HepG2 (cell line): ENCODE data around the gene ATP11A. TPM values are rescaled to one million over a fixed set of nuclear protein-coding genes. Genes with fewer than 3 reads are reported as not detected.

Source experiments
- ATAC-seq: fragments of 200-7000 bp; cut with Tn5 transposase; 3 replicates; pipeline ENCODE4 v1.9.1; 2020; ENCODE audit warnings: mild to moderate bottlenecking, moderate library complexity
- BruUV-seq: library from RNA; stranded (reverse); fragments of 400-500 nt; replicated peaks from 2 replicates; lab custom pipeline; 2021; lab: Mats Ljungman, UMichigan
- CTCF ChIA-PET: fragments of 300-600 bp; formaldehyde crosslinking; extraction: SDS; loops from one replicate; lab custom pipeline; 2021; ENCODE audit warnings: low total read pairs, inconsistent platforms, low intra/inter-chr PET ratio; lab: Yijun Ruan, JAX
- POLR2A ChIA-PET: fragments of 350-600 bp; sonication (Branson Sonifier 250); formaldehyde crosslinking; loops from one replicate; lab custom pipeline; 2020; ENCODE audit warnings: antibody characterized with exemption, inconsistent platforms; lab: Yijun Ruan, JAX
- DNase-seq: peaks from one replicate; pipeline ENCODE4 v3.0.0-alpha.2; 2015; ENCODE audit warnings: low spot score
- FAIRE-seq: peaks from 3 replicates; lab custom pipeline; 2011; peaks lifted over from hg19 to GRCh38; lab: Jason Lieb, UNC
- H2AFZ ChIP-seq: one replicate; pipeline ENCODE4 v1.6.1; 2011; ENCODE audit warnings: low read length, inconsistent platforms
- H3K27ac ChIP-seq: fragments of 300-600 bp; 3 replicates; pipeline ENCODE4 v1.8.0; 2011; ENCODE audit warnings: mixed run types, mild to moderate bottlenecking, mixed read lengths, low read length, inconsistent platforms; ENCODE audit not compliant: insufficient read depth; ENCODE audit errors: extremely low read length
- H3K27me3 ChIP-seq, 2 experiments: fragments of 200-600 bp in 1 of 2; 2 replicates in 1 of 2; 3 replicates in 1 of 2; pipeline versions ENCODE4 v1.6.0 to v1.8.0; 2011; ENCODE audit warnings: low read length in 2 of 2, mild to moderate bottlenecking in 2 of 2, moderate library complexity in 2 of 2, inconsistent platforms in 1 of 2; ENCODE audit not compliant: insufficient read depth in 2 of 2, control insufficient read depth in 1 of 2
- H3K36me3 ChIP-seq, 2 experiments: fragments of 200-600 bp in 1 of 2; replicated peaks in 1 of 2; 2 replicates in 1 of 2; 3 replicates in 1 of 2; pipeline versions ENCODE4 v1.5.1 to v1.8.0; 2011; ENCODE audit warnings: low read length in 2 of 2, inconsistent platforms in 1 of 2; ENCODE audit not compliant: insufficient read depth in 2 of 2, control insufficient read depth in 1 of 2
- H3K4me1 ChIP-seq: 2 replicates; pipeline ENCODE4 v1.5.1; 2012; ENCODE audit warnings: low read length, inconsistent platforms; ENCODE audit not compliant: insufficient read depth
- H3K4me2 ChIP-seq: 2 replicates; pipeline ENCODE4 v1.6.0; 2011; ENCODE audit warnings: low read depth, low read length, inconsistent platforms
- H3K4me3 ChIP-seq, 3 experiments: fragments of 200-600 bp in 1 of 3; sonication (generic), shearing (Covaris generic) in 1 of 3; replicated peaks in 1 of 3; 2 replicates each; pipeline ENCODE4 v1.5.1; 2011 to 2016; ENCODE audit warnings: low read length in 3 of 3, inconsistent platforms in 2 of 3, low read depth in 2 of 3, mild to moderate bottlenecking in 2 of 3, control low read depth in 1 of 3, mixed read lengths in 1 of 3; ENCODE audit not compliant: insufficient read depth in 1 of 3
- H3K79me2 ChIP-seq: one replicate; pipeline ENCODE4 v1.6.1; 2011; ENCODE audit warnings: low read length, inconsistent platforms; ENCODE audit not compliant: insufficient read depth
- H3K9ac ChIP-seq: 2 replicates; pipeline ENCODE4 v1.6.0; 2011; ENCODE audit warnings: mild to moderate bottlenecking, low read depth, low read length, inconsistent platforms; ENCODE audit not compliant: insufficient read depth
- H3K9me3 ChIP-seq: 2 replicates; pipeline ENCODE4 v1.5.1; 2012; ENCODE audit warnings: mild to moderate bottlenecking, low read length
- H4K20me1 ChIP-seq: 2 replicates; pipeline ENCODE4 v1.6.0; 2011; ENCODE audit warnings: inconsistent platforms, mild to moderate bottlenecking, low read length, moderate library complexity; ENCODE audit not compliant: insufficient read depth
- CREB3 ChIP-seq: sonication (generic); formaldehyde crosslinking; IDR thresholded peaks from 2 replicates; pipeline ENCODE4 v1.5.0; 2020; ENCODE audit warnings: missing genetic modification reagents
- DR1 ChIP-seq: sonication (generic); formaldehyde crosslinking; IDR thresholded peaks from 2 replicates; pipeline ENCODE4 v1.8.0; 2021; ENCODE audit warnings: mild to moderate bottlenecking, missing genetic modification reagents, inconsistent platforms
- HMG20A ChIP-seq: IDR thresholded peaks from 2 replicates; pipeline ENCODE4 v1.6.1; 2016; ENCODE audit warnings: borderline replicate concordance
- HOXA7 ChIP-seq: sonication (generic); formaldehyde crosslinking; IDR thresholded peaks from 2 replicates; pipeline ENCODE4 v1.8.1; 2022; ENCODE audit warnings: mild to moderate bottlenecking, missing genetic modification reagents, moderate library complexity
- ISL2 ChIP-seq: sonication (generic); formaldehyde crosslinking; IDR thresholded peaks from 2 replicates; pipeline ENCODE4 v1.5.0; 2020; ENCODE audit warnings: missing genetic modification reagents
- LRRFIP1 ChIP-seq: sonication (generic); formaldehyde crosslinking; conservative IDR thresholded peaks from 2 replicates; pipeline ENCODE4 v1.4.0; 2020; ENCODE audit warnings: missing genetic modification reagents
- NFIB ChIP-seq: sonication (generic); formaldehyde crosslinking; IDR thresholded peaks from 2 replicates; pipeline ENCODE4 v1.9.0; 2021; ENCODE audit warnings: missing genetic modification reagents, mild to moderate bottlenecking, borderline replicate concordance
- PRDM4 ChIP-seq: sonication (generic); formaldehyde crosslinking; IDR thresholded peaks from 2 replicates; pipeline ENCODE4 v1.9.0; 2021; ENCODE audit warnings: missing genetic modification reagents, borderline replicate concordance
- RELA ChIP-seq: sonication (generic); formaldehyde crosslinking; IDR thresholded peaks from 2 replicates; pipeline ENCODE4 v1.4.0; 2020; ENCODE audit warnings: missing genetic modification reagents
- SAP130 ChIP-seq: IDR thresholded peaks from 2 replicates; pipeline ENCODE4 v1.6.1; 2016; ENCODE audit warnings: low read depth
- SETDB1 ChIP-seq: sonication (generic); formaldehyde crosslinking; IDR thresholded peaks from 2 replicates; pipeline ENCODE4 v1.5.1; 2020; ENCODE audit warnings: missing genetic modification reagents, mild to moderate bottlenecking, borderline replicate concordance
- YEATS2 ChIP-seq: sonication (generic); formaldehyde crosslinking; IDR thresholded peaks from 2 replicates; pipeline ENCODE4 v1.4.0; 2020; ENCODE audit warnings: missing genetic modification reagents, borderline replicate concordance
- ZNF207 ChIP-seq: fragments of 450-650 bp; IDR thresholded peaks from 2 replicates; pipeline ENCODE4 v1.6.1; 2016; ENCODE audit warnings: antibody characterized with exemption, borderline replicate concordance
- ZNF331 ChIP-seq: sonication (generic); formaldehyde crosslinking; IDR thresholded peaks from 2 replicates; pipeline ENCODE4 v1.4.0; 2020; ENCODE audit warnings: missing genetic modification reagents
- ZNF484 ChIP-seq: sonication (generic); formaldehyde crosslinking; IDR thresholded peaks from 2 replicates; pipeline ENCODE4 v1.5.1; 2020; ENCODE audit warnings: mild to moderate bottlenecking, low read depth, missing genetic modification reagents, borderline replicate concordance
- WGBS: methylation state at CpG from one replicate; pipeline ENCODE4 v1.1.6; 2017; ENCODE audit warnings: low lambda C conversion rate; 5-methylcytosine and 5-hydroxymethylcytosine counted together
- in situ Hi-C: cut with HindIII; loops from 2 replicates; pipeline ENCODE4 v1.10.0; 2017; ENCODE audit warnings: low pct_unique_long_range_greater_than_20kb; ENCODE audit not compliant: extremely low pct_ligation_motif_present
- intact Hi-C: fragments of 100-400 bp; cut with micrococcal nuclease; formaldehyde crosslinking; loops from one replicate; pipeline ENCODE4 v1.10.0; 2022; ENCODE audit not compliant: unreplicated experiment
- polyA plus RNA-seq, 8 experiments: library from polyadenylated mRNA; depleted of rRNA in 3 of 8; stranded (reverse) in 7 of 8; unstranded in 1 of 8; fragments of >200 nt; fragmentation: Illumina TruSeq in 4 of 8; extraction: Trizol in 4 of 8; gene quantifications; 2 replicates each; pipeline versions ENCODE4 v1.2.1 to v1.2.3, GENCODE V29; 2011 to 2016; ENCODE audit warnings: low read depth in 4 of 8, missing spikeins in 1 of 8, mixed read lengths in 1 of 8; ENCODE audit not compliant: insufficient read depth in 1 of 8
- total RNA-seq, 5 experiments: library from RNA; depleted of rRNA; stranded (reverse); fragments of >200 nt; fragmentation: Illumina TruSeq; extraction: Trizol; gene quantifications; 2 replicates each; pipeline ENCODE4 v1.2.3, GENCODE V29; 2016; ENCODE audit warnings: low read depth in 1 of 5

Gene ATP11A
- total and polyA plus RNA-seq, 2 of the 13 experiments (the other 11 are each of a cell fraction or from before 2014, with no cell fraction given) = 18.4 to 20.1 TPM

- FAIRE-seq (no peak), ATAC-seq (no peak; the same call in 2 of the 3 replicates)
- TF ChIP-seq HOXA7 (CRISPR knock-in tag) = no peak
- TF ChIP-seq ZNF207 = no peak
- no peak for TF ChIP-seq NFIB
- TF ChIP-seq SETDB1 (CRISPR knock-in tag) = no peak
- no peak for TF ChIP-seq RELA (CRISPR knock-in tag)
- TF ChIP-seq ZNF331 (CRISPR knock-in tag) = no peak
- TF ChIP-seq CREB3 = no peak
Measured at GRCh38 chr13:112844411-112844810, 154.6 kb downstream of the ATP11A start.

GRCh38 chr13:112844879-112845278, 155.0 kb downstream of the ATP11A start:
- no peak overlapping the region for H3K4me2 ChIP-seq
- no peak for DNase-seq
- no peaks in the 10 kb centered on the region; the same call in 1 of the 2 replicates for H3K9me3 ChIP-seq
- peaks cover 27 to 64% of the 10 kb centered on the region in 2 experiments for H3K36me3 ChIP-seq
- H3K4me1 ChIP-seq = no peaks in the 10 kb centered on the region
- no peak for TF ChIP-seq HMG20A (CRISPR knock-in tag)
- TF ChIP-seq SAP130 (CRISPR knock-in tag) = no peak
- no peak for TF ChIP-seq ISL2 (CRISPR knock-in tag)
- no peak for TF ChIP-seq LRRFIP1 (CRISPR knock-in tag)
- no peak for TF ChIP-seq DR1 (CRISPR knock-in tag)
- no peak for TF ChIP-seq ZNF484 (CRISPR knock-in tag)
- no peak for TF ChIP-seq YEATS2 (CRISPR knock-in tag)
- TF ChIP-seq PRDM4 (CRISPR knock-in tag) = no peak
- TF ChIP-seq, all 625 proteins: peak for 0
- ATAC-seq = no peak
- CTCF ChIA-PET = no interaction called here
- in situ Hi-C loops (no loop called here), intact Hi-C loops (no loop called here)
- H3K79me2 ChIP-seq = no peaks in the 10 kb centered on the region
- no peak overlapping the region for H3K9ac ChIP-seq
- H3K27me3 ChIP-seq = no peaks in the 10 kb centered on the region
- BruUV-seq = no TSS peak
- WGBS = 96% methylated on average over 5 of the region's 10 CpGs
- POLR2A ChIA-PET = no interaction called here
- FAIRE-seq = no peak
- H3K27ac ChIP-seq = no peak overlapping the region
- H4K20me1 ChIP-seq = peaks cover 2% of the 10 kb centered on the region; the same call in 1 of the 2 replicates
- H3K4me3 ChIP-seq = no peak overlapping the region
- no peak overlapping the region for H2AFZ ChIP-seq

More at GRCh38 chr13:112844411-112844810, 154.6 kb downstream of the ATP11A start:
- Histone ChIP-seq H3K4me1 (no peaks in the 10 kb centered on the region), H3K9ac (no peak overlapping the region), H3K79me2 (no peaks in the 10 kb centered on the region), H3K36me3 (peaks cover 27 to 63% of the 10 kb centered on the region in 2 experiments), H3K27ac (no peak overlapping the region), H3K27me3 (no peaks in the 10 kb centered on the region), H3K9me3 (no peaks in the 10 kb centered on the region; the same call in 1 of the 2 replicates), H3K4me3 (no peak overlapping the region), H4K20me1 (peaks cover 2% of the 10 kb centered on the region; the same call in 1 of the 2 replicates), H2AFZ (no peak overlapping the region), H3K4me2 (no peak overlapping the region)
- in situ Hi-C loops = no loop called here
- no peak for DNase-seq
- ChIA-PET POLR2A (no interaction called here), CTCF (no interaction called here)
- BruUV-seq = no TSS peak
- intact Hi-C loops = no loop called here
- WGBS = 96% methylated on average over 20 of the region's 23 CpGs
